ENCODE results near the gene VSTM4.

The VSTM4 gene

GRCh38 chr10:49141541-49142332 lies 26.4 kb upstream of the VSTM4 start:
- no peak for DNase-seq

- DNase-seq = no peak
Observed at GRCh38 chr10:49140304-49141177, 25.2 kb upstream of the VSTM4 start.

- no peak for DNase-seq
Observed at GRCh38 chr10:49139846-49140195, 24.5 kb upstream of the VSTM4 start.

- DNase-seq = no peak
Observed at GRCh38 chr10:49139028-49139845, 23.9 kb upstream of the VSTM4 start.

- no peak for DNase-seq
Observed at GRCh38 chr10:49138361-49138891, 23.1 kb upstream of the VSTM4 start.

GRCh38 chr10:49136525-49136924 lies 21.2 kb upstream of the VSTM4 start:
- DNase-seq = no peak

- DNase-seq = no peak
Observed at GRCh38 chr10:49135575-49136313, 20.4 kb upstream of the VSTM4 start.

- DNase-seq = no peak
Observed at GRCh38 chr10:49134327-49134726, 19.0 kb upstream of the VSTM4 start.

GRCh38 chr10:49133706-49134248 lies 18.5 kb upstream of the VSTM4 start, which contains the start of gene FAM170B:
FAM170B (minus strand) TSS chr10:49134021; CDS start chr10:49133918, 103 bp downstream.
- DNase-seq = no peak

- DNase-seq = no peak
Observed at GRCh38 chr10:49132362-49132737, 17.0 kb upstream of the VSTM4 start.

GRCh38 chr10:49131507-49132361 lies 16.4 kb upstream of the VSTM4 start:
- DNase-seq = no peak

- no peak for DNase-seq
Observed at GRCh38 chr10:49129376-49129775, 14.1 kb upstream of the VSTM4 start.

- DNase-seq = no peak
Observed at GRCh38 chr10:49128854-49129253, 13.5 kb upstream of the VSTM4 start.

GRCh38 chr10:49123981-49124950 lies 8.9 kb upstream of the VSTM4 start:
- DNase-seq = peak; percentile 40

- no peak for DNase-seq
Observed at GRCh38 chr10:49120911-49121310, 5.6 kb upstream of the VSTM4 start.

GRCh38 chr10:49119746-49120145 lies 4.4 kb upstream of the VSTM4 start:
- DNase-seq = no peak

- DNase-seq = no peak
Observed at GRCh38 chr10:49118430-49119074, 3.2 kb upstream of the VSTM4 start.

- no peak for DNase-seq
Observed at GRCh38 chr10:49117376-49118070, 2.2 kb upstream of the VSTM4 start.
